B cell (primary cell): ENCODE measurements around the gene IRF8. TPM values are rescaled to one million over a fixed set of nuclear protein-coding genes. Genes with fewer than 3 reads are reported as not detected.

Source experiments
- ATAC-seq: fragments of 200-7000 bp; cut with Tn5 transposase; one replicate; pipeline ENCODE4 v1.10.0; 2021; ENCODE audit warnings: low read depth, mild to moderate bottlenecking, moderate number of reproducible peaks, moderate library complexity
- CTCF ChIA-PET: fragments of 350-600 bp; sonication (Branson Sonifier 250); formaldehyde crosslinking; loops from one replicate; lab custom pipeline; 2021; ENCODE audit warnings: antibody characterized with exemption, inconsistent platforms; lab: Charles Lee
- POLR2A ChIA-PET: fragments of 350-600 bp; sonication (Branson Sonifier 250); formaldehyde crosslinking; loops from one replicate; lab custom pipeline; 2021; ENCODE audit warnings: antibody characterized with exemption; lab: Charles Lee
- DNase-seq: peaks from one replicate; pipeline ENCODE4 v3.0.0; 2013
- H2AFZ ChIP-seq: 2 replicates; pipeline ENCODE4 v1.6.1; 2012; ENCODE audit warnings: mild to moderate bottlenecking, low read depth, low read length; ENCODE audit not compliant: insufficient read depth, poor library complexity, severe bottlenecking
- H3K27ac ChIP-seq, 2 donors: 1 replicate in 1 of 2; 2 replicates in 1 of 2; pipeline ENCODE4 v1.5.1; 2012 to 2013; ENCODE audit warnings: low read length in 2 of 2, mild to moderate bottlenecking in 2 of 2, moderate library complexity in 1 of 2
- H3K27me3 ChIP-seq, 4 experiments: fragments of 200-600 bp in 1 of 4; sonication (generic) in 1 of 4; replicated peaks in 1 of 4; 1 replicate in 2 of 4; 2 replicates in 2 of 4; pipeline versions ENCODE4 v1.6.1 to v1.7.0; 2013 to 2016; ENCODE audit warnings: low read length in 3 of 4, mild to moderate bottlenecking in 2 of 4, mixed read lengths in 1 of 4, moderate library complexity in 1 of 4; ENCODE audit not compliant: insufficient read depth in 4 of 4, control insufficient read depth in 3 of 4; ENCODE audit errors: control extremely low read depth in 1 of 4
- H3K36me3 ChIP-seq, 2 experiments: replicated peaks in 1 of 2; 1 replicate in 1 of 2; 2 replicates in 1 of 2; pipeline versions ENCODE4 v1.6.1 to v1.7.1; 2013; ENCODE audit warnings: low read length in 1 of 2; ENCODE audit not compliant: insufficient read depth in 2 of 2, control insufficient read depth in 1 of 2; ENCODE audit errors: control extremely low read depth in 1 of 2, extremely low read depth in 1 of 2
- H3K4me1 ChIP-seq, 2 donors: fragments of 200-600 bp in 1 of 2; sonication (generic) in 1 of 2; 1 replicate in 1 of 2; 2 replicates in 1 of 2; pipeline versions ENCODE4 v1.5.1 to v1.6.1; 2013 to 2017; ENCODE audit warnings: low read length in 2 of 2; ENCODE audit not compliant: control insufficient read depth in 2 of 2, insufficient read depth in 2 of 2
- H3K4me2 ChIP-seq: replicated peaks from 2 replicates; pipeline ENCODE3; 2012; ENCODE audit warnings: mild to moderate bottlenecking, low read depth, low read length; ENCODE audit not compliant: poor library complexity, severe bottlenecking
- H3K4me3 ChIP-seq, 5 experiments: fragments of 200-600 bp in 1 of 5; sonication (generic) in 1 of 5; 1 replicate in 3 of 5; 2 replicates in 2 of 5; pipeline versions ENCODE4 v1.5.1 to v1.7.0; 2011 to 2016; ENCODE audit warnings: low read length in 4 of 5, mild to moderate bottlenecking in 4 of 5, low read depth in 2 of 5, control low read depth in 1 of 5, moderate library complexity in 1 of 5; ENCODE audit not compliant: insufficient read depth in 1 of 5; ENCODE audit errors: control extremely low read depth in 1 of 5, extremely low read depth in 1 of 5
- H3K79me2 ChIP-seq: fragments of 200-600 bp; sonication (generic); one replicate; pipeline ENCODE4 v1.6.0; 2016; ENCODE audit warnings: low read length; ENCODE audit not compliant: control insufficient read depth, insufficient read depth
- H3K9ac ChIP-seq: fragments of 200-600 bp; sonication (generic); 2 replicates; pipeline ENCODE4 v1.6.1; 2017; ENCODE audit warnings: mild to moderate bottlenecking, low read length, moderate library complexity
- H3K9me3 ChIP-seq, 3 donors: one replicate each; pipeline versions ENCODE4 v1.6.1 to v1.7.1; 2013; ENCODE audit warnings: low read length in 2 of 3; ENCODE audit not compliant: control insufficient read depth in 2 of 3, insufficient read depth in 1 of 3; ENCODE audit errors: control extremely low read depth in 1 of 3
- H4K20me1 ChIP-seq: 2 replicates; pipeline ENCODE4 v1.6.0; 2012; ENCODE audit warnings: mild to moderate bottlenecking, low read length; ENCODE audit not compliant: insufficient read depth, control insufficient read depth, poor library complexity, severe bottlenecking
- H3K27ac Mint-ChIP-seq: one replicate; pipeline ENCODE4 v1.8.0; 2021; ENCODE audit warnings: mixed read lengths
- H3K27me3 Mint-ChIP-seq: one replicate; pipeline ENCODE4 v1.8.0; 2021; ENCODE audit warnings: mixed read lengths
- H3K4me1 Mint-ChIP-seq: one replicate; pipeline ENCODE4 v1.8.0; 2021; ENCODE audit warnings: mixed read lengths
- H3K4me3 Mint-ChIP-seq: one replicate; pipeline ENCODE4 v1.8.0; 2021; ENCODE audit warnings: mixed read lengths
- H3K9me3 Mint-ChIP-seq: one replicate; pipeline ENCODE4 v1.8.0; 2022; ENCODE audit warnings: mixed read lengths; ENCODE audit not compliant: insufficient read depth
- EZH2 ChIP-seq: IDR thresholded peaks from 2 replicates; pipeline ENCODE4 v1.6.1; 2012; ENCODE audit warnings: borderline replicate concordance, low read depth, mild to moderate bottlenecking, moderate library complexity, low read length; ENCODE audit not compliant: insufficient read depth, poor library complexity, severe bottlenecking
- WGBS: methylation state at CpG from one replicate; pipeline ENCODE4 v1.1.5; 2013; ENCODE audit warnings: missing lambda C conversion rate; ENCODE audit not compliant: insufficient coverage; 5-methylcytosine and 5-hydroxymethylcytosine counted together
- intact Hi-C: fragments of 100-400 bp; cut with micrococcal nuclease; formaldehyde crosslinking; loops from one replicate; pipeline ENCODE4 v1.10.0; 2022
- polyA plus RNA-seq: library from polyadenylated mRNA; depleted of rRNA; stranded (reverse); fragments of >200 nt; gene quantifications from 2 replicates; pipeline ENCODE4 v1.2.3, GENCODE V29; 2012
- total RNA-seq, 2 donors: library from RNA; stranded (reverse); fragments of 120-200 nt in 1 of 2; gene quantifications; 1 replicate in 1 of 2; 2 replicates in 1 of 2; pipeline versions ENCODE4 v1.2.3 to v1.2.4, GENCODE V29; 2013 to 2022
- TF ChIP-seq, protein P1 (sequence below): fragments of 200-600 bp; IDR thresholded peaks from one replicate; pipeline ENCODE4 v1.8.0; 2022; ENCODE audit warnings: antibody characterized with exemption, mild to moderate bottlenecking

The IRF8 gene
- total and polyA plus RNA-seq, 2 donors (not counting 1 experiment from before 2014, with no cell fraction given): 309 to 332 TPM

DNA sequence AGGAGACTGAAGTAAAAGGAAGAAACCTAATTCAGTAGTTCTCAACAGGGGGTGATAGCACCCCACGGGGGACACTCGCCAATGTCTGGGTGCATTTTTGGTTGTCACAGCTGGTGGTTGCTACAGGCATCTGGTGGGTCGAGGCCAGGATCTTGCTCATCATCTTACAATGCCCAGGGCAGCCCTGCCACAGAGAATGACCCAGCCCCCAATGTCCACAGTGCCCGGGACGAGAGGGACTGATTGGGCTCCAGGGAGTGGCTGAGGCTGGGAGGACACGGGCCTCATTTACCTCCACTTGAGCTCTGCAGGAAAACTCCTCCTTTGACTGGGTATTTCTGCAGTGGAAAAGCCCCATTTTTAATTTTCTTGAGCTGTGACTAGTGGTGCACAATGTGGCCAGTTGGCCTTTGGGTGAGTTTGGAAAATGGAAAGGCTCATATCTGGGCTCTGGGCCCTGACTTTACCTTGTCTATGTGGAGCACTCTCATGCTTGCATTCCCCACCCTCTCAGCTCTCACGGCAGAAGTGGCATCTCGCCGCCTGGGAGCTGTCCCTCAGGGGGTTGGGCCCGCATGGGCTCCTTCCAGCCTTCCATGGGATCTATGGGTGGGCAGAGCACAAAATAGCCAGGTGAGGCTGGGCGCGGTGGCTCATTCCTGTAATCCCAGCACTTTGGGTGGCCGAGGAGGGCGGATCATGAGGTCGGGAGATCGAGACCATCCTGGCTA lies 37.7 kb upstream of the IRF8 start:
- POLR2A ChIA-PET: no interaction called here
- WGBS: 94% methylated on average over 14 of the region's 16 CpGs
- ATAC-seq (no peak), DNase-seq (no peak)
- CTCF ChIA-PET: interaction anchor here (1.0 to 1.2 kb wide), 2 partner anchors 8 to 55 kb away, joined by 3 read pairs; no protein-coding TSS in a partner anchor
- no peaks in the 10 kb centered on the region for H3K79me2 ChIP-seq
- no peaks in the 10 kb centered on the region for H3K9me3 ChIP-seq
- Mint-ChIP-seq H3K27ac (peak overlapping the region; percentile 50), H3K4me3 (no peak overlapping the region), H3K4me1 (peaks cover 39% of the 10 kb centered on the region), H3K9me3 (peaks cover 2% of the 10 kb centered on the region), H3K27me3 (no peaks in the 10 kb centered on the region)
- no peaks in the 10 kb centered on the region for H3K36me3 ChIP-seq
- no peak overlapping the region for H3K27ac ChIP-seq
- no peak overlapping the region for H3K9ac ChIP-seq
- no peak overlapping the region for H2AFZ ChIP-seq
- no peak overlapping the region for H3K4me3 ChIP-seq
- TF ChIP-seq, protein P1, sequence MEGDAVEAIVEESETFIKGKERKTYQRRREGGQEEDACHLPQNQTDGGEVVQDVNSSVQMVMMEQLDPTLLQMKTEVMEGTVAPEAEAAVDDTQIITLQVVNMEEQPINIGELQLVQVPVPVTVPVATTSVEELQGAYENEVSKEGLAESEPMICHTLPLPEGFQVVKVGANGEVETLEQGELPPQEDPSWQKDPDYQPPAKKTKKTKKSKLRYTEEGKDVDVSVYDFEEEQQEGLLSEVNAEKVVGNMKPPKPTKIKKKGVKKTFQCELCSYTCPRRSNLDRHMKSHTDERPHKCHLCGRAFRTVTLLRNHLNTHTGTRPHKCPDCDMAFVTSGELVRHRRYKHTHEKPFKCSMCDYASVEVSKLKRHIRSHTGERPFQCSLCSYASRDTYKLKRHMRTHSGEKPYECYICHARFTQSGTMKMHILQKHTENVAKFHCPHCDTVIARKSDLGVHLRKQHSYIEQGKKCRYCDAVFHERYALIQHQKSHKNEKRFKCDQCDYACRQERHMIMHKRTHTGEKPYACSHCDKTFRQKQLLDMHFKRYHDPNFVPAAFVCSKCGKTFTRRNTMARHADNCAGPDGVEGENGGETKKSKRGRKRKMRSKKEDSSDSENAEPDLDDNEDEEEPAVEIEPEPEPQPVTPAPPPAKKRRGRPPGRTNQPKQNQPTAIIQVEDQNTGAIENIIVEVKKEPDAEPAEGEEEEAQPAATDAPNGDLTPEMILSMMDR: no peak
- no peak for TF ChIP-seq EZH2
- H3K27me3 ChIP-seq: no peaks in the 10 kb centered on the region
- intact Hi-C loops: no loop called here
- H3K4me2 ChIP-seq: no peak overlapping the region
- H4K20me1 ChIP-seq: no peaks in the 10 kb centered on the region
- H3K4me1 ChIP-seq: peaks cover 11 to 20% of the 10 kb centered on the region in 2 donors
